ENCODE results near the gene OR9A4.

The OR9A4 gene

GRCh38 chr7:141949021-141949420 lies 32.8 kb downstream of the OR9A4 start:
- no peak for DNase-seq

- DNase-seq, result no peak
These were observed 33.3 kb downstream of the OR9A4 start for GRCh38 chr7:141949451-141949850.

DNA sequence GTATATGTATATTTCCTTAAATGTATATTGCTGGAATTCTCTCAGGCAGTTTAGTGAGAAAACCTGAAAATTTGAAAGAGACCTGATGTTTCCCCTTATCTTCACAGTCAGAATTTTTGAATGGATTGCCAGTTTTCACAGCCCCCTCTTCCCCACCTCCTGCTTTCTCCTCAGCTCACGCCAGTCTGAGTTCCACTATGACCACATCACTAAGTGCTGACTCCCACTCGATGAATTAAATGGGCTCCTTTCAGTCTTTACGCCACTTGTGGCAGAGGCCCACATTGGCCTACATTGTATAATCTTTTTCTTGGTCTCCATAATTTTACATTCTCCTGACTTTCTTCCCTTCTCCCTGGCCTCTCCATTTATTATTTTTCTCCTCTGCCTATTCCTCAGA lies 33.7 kb downstream of the OR9A4 start:
- no peak for DNase-seq

DNA sequence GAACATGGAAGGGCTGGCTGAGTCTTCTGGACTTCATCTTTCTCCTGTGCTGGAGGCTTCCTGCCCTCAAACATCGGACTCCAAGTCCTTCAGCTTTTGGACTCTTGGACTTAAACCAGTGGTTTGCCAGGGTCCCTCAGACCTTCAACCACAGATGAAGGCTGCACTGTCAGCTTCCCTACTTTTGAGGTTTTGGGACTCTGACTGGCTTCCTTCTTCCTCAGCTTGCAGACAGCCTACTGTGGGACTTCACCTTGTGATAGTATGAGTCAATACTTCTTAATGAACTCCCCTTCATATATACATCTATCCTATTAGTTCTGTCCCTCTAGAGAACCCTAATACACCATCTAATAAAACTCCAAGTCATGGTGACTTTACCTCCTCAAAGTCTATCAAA lies 34.6 kb downstream of the OR9A4 start:
- DNase-seq, result no peak

- no peak for DNase-seq
These were observed 36.3 kb downstream of the OR9A4 start for GRCh38 chr7:141952461-141952860.

DNA sequence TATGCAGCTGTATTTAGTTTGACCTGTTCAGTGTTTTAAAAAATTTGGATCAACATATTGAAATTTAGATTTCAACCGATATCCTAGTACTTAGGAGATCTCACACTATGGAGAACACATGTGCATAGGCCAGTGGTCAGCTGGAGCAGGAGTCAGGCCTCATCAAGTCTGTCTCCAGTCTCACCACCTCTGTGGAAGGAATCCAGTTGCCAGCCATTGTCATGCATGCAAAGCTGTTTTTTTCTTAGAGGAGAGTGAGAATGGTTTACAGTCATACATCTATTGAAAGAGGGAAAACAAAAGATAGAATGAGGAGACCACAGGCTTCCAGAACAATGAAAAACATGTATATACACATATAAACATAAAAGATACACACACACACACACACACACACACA lies 38.1 kb downstream of the OR9A4 start:
- no peak for DNase-seq

- peak; percentile 40 for DNase-seq
These were observed 39.9 kb downstream of the OR9A4 start for GRCh38 chr7:141956084-141956483.

GRCh38 chr7:141960687-141961422 lies 44.7 kb downstream of the OR9A4 start:
- DNase-seq, result no peak

All from GDM1 (cell line).